IPS-15b (cell line): ENCODE measurements around the gene SLC25A39.
A peak's percentile ranks its signal among the peaks of the same experiment; 100 is the strongest.

Experiments
- H3K27me3 ChIP-seq: one replicate; pipeline ENCODE4 v1.6.1; 2013; ENCODE audit warnings: low read length; ENCODE audit not compliant: control insufficient read depth, insufficient read depth
- H3K36me3 ChIP-seq: one replicate; pipeline ENCODE4 v1.6.1; 2013; ENCODE audit warnings: low read length; ENCODE audit not compliant: control insufficient read depth, insufficient read depth
- H3K4me1 ChIP-seq: one replicate; pipeline ENCODE4 v1.6.1; 2013; ENCODE audit warnings: mild to moderate bottlenecking, low read length; ENCODE audit not compliant: control insufficient read depth, insufficient read depth
- H3K4me3 ChIP-seq: one replicate; pipeline ENCODE4 v1.5.1; 2013; ENCODE audit warnings: low read depth, low read length
- H3K9ac ChIP-seq: one replicate; pipeline ENCODE4 v1.6.1; 2013; ENCODE audit warnings: low read depth, mild to moderate bottlenecking, low read length
- H3K9me3 ChIP-seq: one replicate; pipeline ENCODE4 v1.6.1; 2013; ENCODE audit warnings: mild to moderate bottlenecking, low read length; ENCODE audit not compliant: control insufficient read depth, insufficient read depth

The SLC25A39 gene

GRCh38 chr17:44307387-44308186 lies 17.0 kb downstream of the SLC25A39 start:
- Histone ChIP-seq H3K4me3 (peak overlapping the region; percentile 69), H3K36me3 (no peaks in the 10 kb centered on the region), H3K9ac (peak overlapping the region; percentile 12), H3K4me1 (peaks cover 25% of the 10 kb centered on the region), H3K9me3 (no peaks in the 10 kb centered on the region), H3K27me3 (no peaks in the 10 kb centered on the region)

- Histone ChIP-seq H3K9ac (no peak overlapping the region), H3K36me3 (no peaks in the 10 kb centered on the region), H3K4me1 (peaks cover 10% of the 10 kb centered on the region), H3K4me3 (no peak overlapping the region), H3K27me3 (no peaks in the 10 kb centered on the region), H3K9me3 (no peaks in the 10 kb centered on the region)
Observed at GRCh38 chr17:44304651-44305050, 20.0 kb downstream of the SLC25A39 start.

GRCh38 chr17:44297975-44298374 lies 26.6 kb downstream of the SLC25A39 start:
- no peaks in the 10 kb centered on the region for H3K9me3 ChIP-seq
- no peak overlapping the region for H3K4me3 ChIP-seq
- H3K9ac ChIP-seq: no peak overlapping the region
- H3K36me3 ChIP-seq: no peaks in the 10 kb centered on the region
- no peaks in the 10 kb centered on the region for H3K27me3 ChIP-seq
- H3K4me1 ChIP-seq: no peaks in the 10 kb centered on the region

GRCh38 chr17:44293509-44294226 lies 31.0 kb downstream of the SLC25A39 start:
- no peak overlapping the region for H3K4me3 ChIP-seq
- no peaks in the 10 kb centered on the region for H3K27me3 ChIP-seq
- H3K36me3 ChIP-seq: no peaks in the 10 kb centered on the region
- H3K9me3 ChIP-seq: no peaks in the 10 kb centered on the region
- no peak overlapping the region for H3K9ac ChIP-seq
- no peaks in the 10 kb centered on the region for H3K4me1 ChIP-seq

GRCh38 chr17:44287651-44288050 lies 37.0 kb downstream of the SLC25A39 start:
- no peak overlapping the region for H3K9ac ChIP-seq
- no peak overlapping the region for H3K4me3 ChIP-seq
- no peaks in the 10 kb centered on the region for H3K9me3 ChIP-seq
- no peaks in the 10 kb centered on the region for H3K27me3 ChIP-seq
- no peaks in the 10 kb centered on the region for H3K4me1 ChIP-seq
- H3K36me3 ChIP-seq: no peaks in the 10 kb centered on the region

- Histone ChIP-seq H3K9me3 (no peaks in the 10 kb centered on the region), H3K9ac (no peak overlapping the region), H3K27me3 (no peaks in the 10 kb centered on the region), H3K4me1 (peaks cover 5% of the 10 kb centered on the region), H3K4me3 (no peak overlapping the region), H3K36me3 (no peaks in the 10 kb centered on the region)
Observed at GRCh38 chr17:44284024-44284400, 40.6 kb downstream of the SLC25A39 start.

GRCh38 chr17:44283344-44284023 lies 41.1 kb downstream of the SLC25A39 start:
- no peak overlapping the region for H3K9ac ChIP-seq
- H3K4me3 ChIP-seq: no peak overlapping the region
- no peaks in the 10 kb centered on the region for H3K27me3 ChIP-seq
- H3K4me1 ChIP-seq: peaks cover 5% of the 10 kb centered on the region
- H3K36me3 ChIP-seq: no peaks in the 10 kb centered on the region
- H3K9me3 ChIP-seq: no peaks in the 10 kb centered on the region

GRCh38 chr17:44282264-44282663 lies 42.4 kb downstream of the SLC25A39 start:
- H3K36me3 ChIP-seq: no peaks in the 10 kb centered on the region
- no peaks in the 10 kb centered on the region for H3K27me3 ChIP-seq
- no peaks in the 10 kb centered on the region for H3K9me3 ChIP-seq
- H3K4me1 ChIP-seq: peaks cover 5% of the 10 kb centered on the region
- no peak overlapping the region for H3K9ac ChIP-seq
- no peak overlapping the region for H3K4me3 ChIP-seq

GRCh38 chr17:44281570-44281969 lies 43.1 kb downstream of the SLC25A39 start:
- peaks cover 5% of the 10 kb centered on the region for H3K4me1 ChIP-seq
- no peak overlapping the region for H3K4me3 ChIP-seq
- H3K9me3 ChIP-seq: no peaks in the 10 kb centered on the region
- H3K9ac ChIP-seq: no peak overlapping the region
- H3K27me3 ChIP-seq: no peaks in the 10 kb centered on the region
- H3K36me3 ChIP-seq: no peaks in the 10 kb centered on the region

- Histone ChIP-seq H3K9me3 (no peaks in the 10 kb centered on the region), H3K4me3 (no peak overlapping the region), H3K4me1 (peaks cover 5% of the 10 kb centered on the region), H3K9ac (no peak overlapping the region), H3K36me3 (no peaks in the 10 kb centered on the region), H3K27me3 (no peaks in the 10 kb centered on the region)
Observed at GRCh38 chr17:44280392-44280937, 44.2 kb downstream of the SLC25A39 start.

- no peak overlapping the region for H3K9ac ChIP-seq
- H3K4me1 ChIP-seq: peaks cover 5% of the 10 kb centered on the region
- H3K9me3 ChIP-seq: no peaks in the 10 kb centered on the region
- no peaks in the 10 kb centered on the region for H3K27me3 ChIP-seq
- H3K4me3 ChIP-seq: no peak overlapping the region
- no peaks in the 10 kb centered on the region for H3K36me3 ChIP-seq
Observed at GRCh38 chr17:44279666-44280391, 44.8 kb downstream of the SLC25A39 start.
